Measurements from ENCODE around the gene TLL1. TPM values are rescaled to one million over a fixed set of nuclear protein-coding genes. Genes with fewer than 3 reads are reported as not detected.

TLL1 gene
- total and polyA plus RNA-seq, 4 donors, result 0.04 to 0.25 (median 0.05) TPM; not detected in 1

DNA sequence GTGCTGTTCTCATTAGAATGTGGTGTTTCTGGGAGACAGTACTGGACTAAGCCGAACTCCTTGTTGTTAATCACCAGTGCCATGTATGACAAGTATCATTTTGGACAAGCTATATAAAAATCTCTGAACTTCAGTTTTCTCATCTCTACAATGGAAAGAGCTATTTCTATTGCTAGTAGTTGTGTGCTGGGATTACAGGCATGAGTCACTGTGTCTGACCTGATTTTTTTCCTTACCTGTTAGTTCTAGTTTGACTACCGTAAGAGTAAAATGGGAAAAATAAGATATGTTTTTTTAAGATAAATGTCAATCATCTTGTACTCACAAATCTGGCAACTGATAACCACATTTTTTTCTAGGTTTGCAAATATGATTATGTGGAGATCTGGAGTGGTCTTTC is 192.3 kb downstream of the TLL1 start:
- Histone ChIP-seq H3K4me1 (ENCODE audit: control insufficient read depth in 4 of 4, insufficient read depth in 4 of 4, low read length in 3 of 4) (no peaks in the 10 kb centered on the region), H3K27me3 (ENCODE audit: control insufficient read depth in 4 of 4, insufficient read depth in 4 of 4, low read length in 3 of 4) (no peaks in the 10 kb centered on the region), H3K9me3 (ENCODE audit: control insufficient read depth in 4 of 4, low read length in 3 of 4) (no peaks in the 10 kb centered on the region), H3K36me3 (ENCODE audit: control insufficient read depth in 4 of 4, insufficient read depth in 3 of 4, low read depth in 1 of 4, low read length in 3 of 4) (no peaks in the 10 kb centered on the region), H3K27ac (ENCODE audit: low read depth in 1 of 2, low read length in 2 of 2) (no peak overlapping the region), H3K4me3 (ENCODE audit: low read depth in 1 of 3, low read length in 3 of 3) (no peak overlapping the region), H3K9ac (ENCODE audit: low read depth in 1 of 2, low read length in 2 of 2) (no peak overlapping the region)
- DNase-seq (ENCODE audit: low spot score), result no peak
- WGBS, result 88% methylated on average over 2 of the region's 2 CpGs
- no peak for TF ChIP-seq FOXA2 (IDR thresholded peaks at IDR 0.05)
- no peak for TF ChIP-seq FOXA1 (IDR thresholded peaks at IDR 0.05)
- no peak for TF ChIP-seq GABPA (IDR thresholded peaks at IDR 0.05 in 1 of 2, conservative IDR thresholded peaks at IDR 0.05 in 1 of 2)
- TF ChIP-seq YY1 (IDR thresholded peaks at IDR 0.05), result no peak
- TF ChIP-seq RXRA (IDR thresholded peaks at IDR 0.05), result no peak
- TF ChIP-seq, protein P1, sequence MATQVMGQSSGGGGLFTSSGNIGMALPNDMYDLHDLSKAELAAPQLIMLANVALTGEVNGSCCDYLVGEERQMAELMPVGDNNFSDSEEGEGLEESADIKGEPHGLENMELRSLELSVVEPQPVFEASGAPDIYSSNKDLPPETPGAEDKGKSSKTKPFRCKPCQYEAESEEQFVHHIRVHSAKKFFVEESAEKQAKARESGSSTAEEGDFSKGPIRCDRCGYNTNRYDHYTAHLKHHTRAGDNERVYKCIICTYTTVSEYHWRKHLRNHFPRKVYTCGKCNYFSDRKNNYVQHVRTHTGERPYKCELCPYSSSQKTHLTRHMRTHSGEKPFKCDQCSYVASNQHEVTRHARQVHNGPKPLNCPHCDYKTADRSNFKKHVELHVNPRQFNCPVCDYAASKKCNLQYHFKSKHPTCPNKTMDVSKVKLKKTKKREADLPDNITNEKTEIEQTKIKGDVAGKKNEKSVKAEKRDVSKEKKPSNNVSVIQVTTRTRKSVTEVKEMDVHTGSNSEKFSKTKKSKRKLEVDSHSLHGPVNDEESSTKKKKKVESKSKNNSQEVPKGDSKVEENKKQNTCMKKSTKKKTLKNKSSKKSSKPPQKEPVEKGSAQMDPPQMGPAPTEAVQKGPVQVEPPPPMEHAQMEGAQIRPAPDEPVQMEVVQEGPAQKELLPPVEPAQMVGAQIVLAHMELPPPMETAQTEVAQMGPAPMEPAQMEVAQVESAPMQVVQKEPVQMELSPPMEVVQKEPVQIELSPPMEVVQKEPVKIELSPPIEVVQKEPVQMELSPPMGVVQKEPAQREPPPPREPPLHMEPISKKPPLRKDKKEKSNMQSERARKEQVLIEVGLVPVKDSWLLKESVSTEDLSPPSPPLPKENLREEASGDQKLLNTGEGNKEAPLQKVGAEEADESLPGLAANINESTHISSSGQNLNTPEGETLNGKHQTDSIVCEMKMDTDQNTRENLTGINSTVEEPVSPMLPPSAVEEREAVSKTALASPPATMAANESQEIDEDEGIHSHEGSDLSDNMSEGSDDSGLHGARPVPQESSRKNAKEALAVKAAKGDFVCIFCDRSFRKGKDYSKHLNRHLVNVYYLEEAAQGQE (IDR thresholded peaks at IDR 0.05), result no peak
- no peak for TF ChIP-seq NR2F2 (IDR thresholded peaks at IDR 0.05)
- TF ChIP-seq HNF4G (IDR thresholded peaks at IDR 0.05), result no peak
- TF ChIP-seq, protein P2, sequence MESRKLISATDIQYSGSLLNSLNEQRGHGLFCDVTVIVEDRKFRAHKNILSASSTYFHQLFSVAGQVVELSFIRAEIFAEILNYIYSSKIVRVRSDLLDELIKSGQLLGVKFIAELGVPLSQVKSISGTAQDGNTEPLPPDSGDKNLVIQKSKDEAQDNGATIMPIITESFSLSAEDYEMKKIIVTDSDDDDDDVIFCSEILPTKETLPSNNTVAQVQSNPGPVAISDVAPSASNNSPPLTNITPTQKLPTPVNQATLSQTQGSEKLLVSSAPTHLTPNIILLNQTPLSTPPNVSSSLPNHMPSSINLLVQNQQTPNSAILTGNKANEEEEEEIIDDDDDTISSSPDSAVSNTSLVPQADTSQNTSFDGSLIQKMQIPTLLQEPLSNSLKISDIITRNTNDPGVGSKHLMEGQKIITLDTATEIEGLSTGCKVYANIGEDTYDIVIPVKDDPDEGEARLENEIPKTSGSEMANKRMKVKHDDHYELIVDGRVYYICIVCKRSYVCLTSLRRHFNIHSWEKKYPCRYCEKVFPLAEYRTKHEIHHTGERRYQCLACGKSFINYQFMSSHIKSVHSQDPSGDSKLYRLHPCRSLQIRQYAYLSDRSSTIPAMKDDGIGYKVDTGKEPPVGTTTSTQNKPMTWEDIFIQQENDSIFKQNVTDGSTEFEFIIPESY (IDR thresholded peaks at IDR 0.05), result no peak
- TF ChIP-seq TAF1 (conservative IDR thresholded peaks at IDR 0.05), result no peak
- TF ChIP-seq SP1 (IDR thresholded peaks at IDR 0.05), result no peak
- TF ChIP-seq, protein P3, sequence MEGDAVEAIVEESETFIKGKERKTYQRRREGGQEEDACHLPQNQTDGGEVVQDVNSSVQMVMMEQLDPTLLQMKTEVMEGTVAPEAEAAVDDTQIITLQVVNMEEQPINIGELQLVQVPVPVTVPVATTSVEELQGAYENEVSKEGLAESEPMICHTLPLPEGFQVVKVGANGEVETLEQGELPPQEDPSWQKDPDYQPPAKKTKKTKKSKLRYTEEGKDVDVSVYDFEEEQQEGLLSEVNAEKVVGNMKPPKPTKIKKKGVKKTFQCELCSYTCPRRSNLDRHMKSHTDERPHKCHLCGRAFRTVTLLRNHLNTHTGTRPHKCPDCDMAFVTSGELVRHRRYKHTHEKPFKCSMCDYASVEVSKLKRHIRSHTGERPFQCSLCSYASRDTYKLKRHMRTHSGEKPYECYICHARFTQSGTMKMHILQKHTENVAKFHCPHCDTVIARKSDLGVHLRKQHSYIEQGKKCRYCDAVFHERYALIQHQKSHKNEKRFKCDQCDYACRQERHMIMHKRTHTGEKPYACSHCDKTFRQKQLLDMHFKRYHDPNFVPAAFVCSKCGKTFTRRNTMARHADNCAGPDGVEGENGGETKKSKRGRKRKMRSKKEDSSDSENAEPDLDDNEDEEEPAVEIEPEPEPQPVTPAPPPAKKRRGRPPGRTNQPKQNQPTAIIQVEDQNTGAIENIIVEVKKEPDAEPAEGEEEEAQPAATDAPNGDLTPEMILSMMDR (IDR thresholded peaks at IDR 0.05; ENCODE audit: low read depth, low read length, missing input control), result no peak
- TF ChIP-seq, protein P4, sequence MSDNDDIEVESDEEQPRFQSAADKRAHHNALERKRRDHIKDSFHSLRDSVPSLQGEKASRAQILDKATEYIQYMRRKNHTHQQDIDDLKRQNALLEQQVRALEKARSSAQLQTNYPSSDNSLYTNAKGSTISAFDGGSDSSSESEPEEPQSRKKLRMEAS (IDR thresholded peaks at IDR 0.05), result no peak
- TF ChIP-seq, protein P5, sequence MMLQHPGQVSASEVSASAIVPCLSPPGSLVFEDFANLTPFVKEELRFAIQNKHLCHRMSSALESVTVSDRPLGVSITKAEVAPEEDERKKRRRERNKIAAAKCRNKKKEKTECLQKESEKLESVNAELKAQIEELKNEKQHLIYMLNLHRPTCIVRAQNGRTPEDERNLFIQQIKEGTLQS (IDR thresholded peaks at IDR 0.05), result no peak
- no peak for TF ChIP-seq EGR1 (IDR thresholded peaks at IDR 0.05; ENCODE audit: low read depth in 2 of 2)

DNA sequence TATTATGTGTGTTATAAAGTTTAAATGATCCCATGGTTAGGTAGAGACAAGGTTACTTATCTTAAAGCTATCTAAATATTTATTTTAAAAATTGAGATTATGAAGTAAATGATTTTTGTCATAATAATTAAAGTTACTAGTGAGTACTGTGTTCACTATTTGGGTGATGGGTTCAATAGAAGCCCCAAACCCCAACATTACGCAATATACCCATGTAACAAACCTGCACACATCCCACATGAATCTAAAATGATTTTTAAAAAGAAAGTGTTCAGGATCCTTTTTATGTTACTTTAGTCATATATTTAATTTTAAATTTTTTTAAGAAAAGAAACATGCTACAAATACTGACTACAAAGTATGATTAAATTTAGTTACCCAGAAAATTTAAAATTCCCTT is 193.9 kb downstream of the TLL1 start:
- H3K4me3 ChIP-seq (ENCODE audit: low read depth in 1 of 3, low read length in 3 of 3), result no peak overlapping the region
- H3K36me3 ChIP-seq (ENCODE audit: control insufficient read depth in 4 of 4, insufficient read depth in 3 of 4, low read depth in 1 of 4, low read length in 3 of 4), result no peaks in the 10 kb centered on the region
- no peak overlapping the region for H3K9ac ChIP-seq (ENCODE audit: low read depth in 1 of 2, low read length in 2 of 2)
- DNase-seq (ENCODE audit: low spot score), result no peak
- H3K27me3 ChIP-seq (ENCODE audit: control insufficient read depth in 4 of 4, insufficient read depth in 4 of 4, low read length in 3 of 4), result no peaks in the 10 kb centered on the region
- no peaks in the 10 kb centered on the region for H3K9me3 ChIP-seq (ENCODE audit: control insufficient read depth in 4 of 4, low read length in 3 of 4)
- 88% methylated on average over 1 of the region's 1 CpG for WGBS
- no peak overlapping the region for H3K27ac ChIP-seq (ENCODE audit: low read depth in 1 of 2, low read length in 2 of 2)
- H3K4me1 ChIP-seq (ENCODE audit: control insufficient read depth in 4 of 4, insufficient read depth in 4 of 4, low read length in 3 of 4), result no peaks in the 10 kb centered on the region
- TF ChIP-seq, protein P4 (IDR thresholded peaks at IDR 0.05), result no peak
- TF ChIP-seq GABPA (IDR thresholded peaks at IDR 0.05 in 1 of 2, conservative IDR thresholded peaks at IDR 0.05 in 1 of 2), result no peak
- no peak for TF ChIP-seq RAD21 (IDR thresholded peaks at IDR 0.05)
- TF ChIP-seq, protein P3 (IDR thresholded peaks at IDR 0.05; ENCODE audit: low read depth, low read length, missing input control), result no peak
- TF ChIP-seq, protein P1 (IDR thresholded peaks at IDR 0.05), result no peak
- no peak for TF ChIP-seq TAF1 (conservative IDR thresholded peaks at IDR 0.05)
- TF ChIP-seq EGR1 (IDR thresholded peaks at IDR 0.05; ENCODE audit: low read depth in 2 of 2), result no peak
- no peak for TF ChIP-seq HNF4G (IDR thresholded peaks at IDR 0.05)
- TF ChIP-seq JUND (IDR thresholded peaks at IDR 0.05), result no peak
- TF ChIP-seq RXRA (IDR thresholded peaks at IDR 0.05), result no peak
- TF ChIP-seq FOXA2 (IDR thresholded peaks at IDR 0.05), result no peak
- no peak for TF ChIP-seq FOXA1 (IDR thresholded peaks at IDR 0.05)
